H1 (cell line): ENCODE results near the gene PPME1.

Experiments used
- POLR2A ChIP-seq, 2 experiments: IDR thresholded peaks; 1 replicate in 1 of 2; 2 replicates in 1 of 2; pipeline ENCODE4 v1.6.1; 2011; ENCODE audit warnings: low read depth in 2 of 2, low read length in 2 of 2, mild to moderate bottlenecking in 2 of 2; ENCODE audit errors: control extremely low read depth in 1 of 2
- RBBP5 ChIP-seq: IDR thresholded peaks from 2 replicates; pipeline ENCODE4 v1.7.1; 2012; ENCODE audit warnings: low read depth, mild to moderate bottlenecking, inconsistent platforms, low read length, moderate library complexity, borderline replicate concordance

GRCh38 chr11:74299015-74299414 lies 127.9 kb downstream of the PPME1 start:
- TF ChIP-seq POLR2A (IDR thresholded peaks at IDR 0.05; ENCODE audit: control extremely low read depth in 1 of 2, low read depth in 2 of 2, low read length in 2 of 2) = no peak
- TF ChIP-seq RBBP5 = no peak
